HepG2 (cell line): ENCODE measurements around the gene TMEM33. TPM values are rescaled to one million over a fixed set of nuclear protein-coding genes. Genes with fewer than 3 reads are reported as not detected.

ENCODE experiments used
- BCL3 ChIP-seq: sonication (generic); formaldehyde crosslinking; IDR thresholded peaks from 2 replicates; pipeline ENCODE4 v1.5.1; 2020; ENCODE audit warnings: mild to moderate bottlenecking, missing genetic modification reagents, moderate library complexity
- DMAP1 ChIP-seq: IDR thresholded peaks from 2 replicates; pipeline ENCODE4 v1.6.1; 2016
- DNMT3B ChIP-seq: conservative IDR thresholded peaks from 2 replicates; pipeline ENCODE4 v1.6.1; 2016; ENCODE audit warnings: missing biosample characterization, control low read depth
- FOSL2 ChIP-seq: sonication (generic); formaldehyde crosslinking; IDR thresholded peaks from 2 replicates; pipeline ENCODE4 v1.4.0; 2020; ENCODE audit warnings: missing genetic modification reagents
- FOXA3 ChIP-seq: IDR thresholded peaks from 2 replicates; pipeline ENCODE4 v1.6.1; 2016; ENCODE audit warnings: missing genetic modification reagents, missing compliant biosample characterization
- MNT ChIP-seq: fragments of 450-650 bp; IDR thresholded peaks from 2 replicates; pipeline ENCODE4 v1.6.1; 2016
- SP4 ChIP-seq: sonication (generic); formaldehyde crosslinking; IDR thresholded peaks from 2 replicates; pipeline ENCODE4 v1.8.1; 2023; ENCODE audit warnings: mild to moderate bottlenecking, missing genetic modification reagents
- TFDP1 ChIP-seq: IDR thresholded peaks from 2 replicates; pipeline ENCODE4 v1.6.1; 2016; ENCODE audit warnings: missing compliant biosample characterization, missing genetic modification reagents, borderline replicate concordance
- ZNF143 ChIP-seq: sonication (generic); formaldehyde crosslinking; IDR thresholded peaks from 2 replicates; pipeline ENCODE4 v1.4.0; 2020; ENCODE audit warnings: missing genetic modification reagents
- ZNF282 ChIP-seq: fragments of 450-650 bp; IDR thresholded peaks from 2 replicates; pipeline ENCODE4 v1.6.1; 2018; ENCODE audit not compliant: partially characterized antibody
- ZNF343 ChIP-seq: sonication (generic); formaldehyde crosslinking; IDR thresholded peaks from 2 replicates; pipeline ENCODE4 v1.4.0; 2020; ENCODE audit warnings: mild to moderate bottlenecking, missing genetic modification reagents
- ZSCAN25 ChIP-seq: sonication (generic); formaldehyde crosslinking; IDR thresholded peaks from 2 replicates; pipeline ENCODE4 v1.8.0; 2022; ENCODE audit warnings: mild to moderate bottlenecking, missing genetic modification reagents
- polyA plus RNA-seq, 8 experiments: library from polyadenylated mRNA; depleted of rRNA in 3 of 8; stranded (reverse) in 7 of 8; unstranded in 1 of 8; fragments of >200 nt; fragmentation: Illumina TruSeq in 4 of 8; extraction: Trizol in 4 of 8; gene quantifications; 2 replicates each; pipeline versions ENCODE4 v1.2.1 to v1.2.3, GENCODE V29; 2011 to 2016; ENCODE audit warnings: low read depth in 4 of 8, missing spikeins in 1 of 8, mixed read lengths in 1 of 8; ENCODE audit not compliant: insufficient read depth in 1 of 8
- total RNA-seq, 5 experiments: library from RNA; depleted of rRNA; stranded (reverse); fragments of >200 nt; fragmentation: Illumina TruSeq; extraction: Trizol; gene quantifications; 2 replicates each; pipeline ENCODE4 v1.2.3, GENCODE V29; 2016; ENCODE audit warnings: low read depth in 1 of 5
- TF ChIP-seq, protein P1 (sequence below): IDR thresholded peaks from 2 replicates; pipeline ENCODE4 v1.6.1; 2012; ENCODE audit warnings: inconsistent platforms
- TF ChIP-seq, protein P2 (sequence below): IDR thresholded peaks from 2 replicates; pipeline ENCODE4 v1.4.0; 2020; ENCODE audit warnings: mild to moderate bottlenecking, missing genetic modification reagents
- TF ChIP-seq, protein P3 (sequence below), 2 experiments: sonication (generic) in 1 of 2; formaldehyde crosslinking in 1 of 2; IDR thresholded peaks; 2 replicates each; pipeline versions ENCODE4 v1.5.1 to v1.6.1; 2011 to 2020; ENCODE audit warnings: borderline replicate concordance in 1 of 2, low read depth in 1 of 2, low read length in 1 of 2, mild to moderate bottlenecking in 1 of 2, missing genetic modification reagents in 1 of 2, moderate library complexity in 1 of 2

TMEM33 gene
- total and polyA plus RNA-seq, 2 of the 13 experiments (the other 11 are each of a cell fraction or from before 2014, with no cell fraction given) = 36.1 to 66.6 TPM

- TF ChIP-seq TFDP1 (CRISPR knock-in tag) (peak; percentile 23; the same call in 1 of the 2 replicates), SP4 (CRISPR knock-in tag) (no peak), ZNF343 (CRISPR knock-in tag) (no peak; the same call in 1 of the 2 replicates), ZSCAN25 (CRISPR knock-in tag) (no peak), DNMT3B (0 out of 2 replicates have a peak, but pooled peaks have one; percentile 68), BCL3 (no peak), FOXA3 (CRISPR knock-in tag) (0 out of 2 replicates have a peak, but pooled peaks have one; percentile 38), DMAP1 (CRISPR knock-in tag) (peak; percentile 14; the same call in 1 of the 2 replicates), ZNF282 (no peak), FOSL2 (CRISPR knock-in tag) (peak; percentile 57), MNT (peak; percentile 99), ZNF143 (CRISPR knock-in tag) (no peak)
- TF ChIP-seq, protein P1, sequence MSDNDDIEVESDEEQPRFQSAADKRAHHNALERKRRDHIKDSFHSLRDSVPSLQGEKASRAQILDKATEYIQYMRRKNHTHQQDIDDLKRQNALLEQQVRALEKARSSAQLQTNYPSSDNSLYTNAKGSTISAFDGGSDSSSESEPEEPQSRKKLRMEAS = peak; percentile 89
- TF ChIP-seq, protein P2, sequence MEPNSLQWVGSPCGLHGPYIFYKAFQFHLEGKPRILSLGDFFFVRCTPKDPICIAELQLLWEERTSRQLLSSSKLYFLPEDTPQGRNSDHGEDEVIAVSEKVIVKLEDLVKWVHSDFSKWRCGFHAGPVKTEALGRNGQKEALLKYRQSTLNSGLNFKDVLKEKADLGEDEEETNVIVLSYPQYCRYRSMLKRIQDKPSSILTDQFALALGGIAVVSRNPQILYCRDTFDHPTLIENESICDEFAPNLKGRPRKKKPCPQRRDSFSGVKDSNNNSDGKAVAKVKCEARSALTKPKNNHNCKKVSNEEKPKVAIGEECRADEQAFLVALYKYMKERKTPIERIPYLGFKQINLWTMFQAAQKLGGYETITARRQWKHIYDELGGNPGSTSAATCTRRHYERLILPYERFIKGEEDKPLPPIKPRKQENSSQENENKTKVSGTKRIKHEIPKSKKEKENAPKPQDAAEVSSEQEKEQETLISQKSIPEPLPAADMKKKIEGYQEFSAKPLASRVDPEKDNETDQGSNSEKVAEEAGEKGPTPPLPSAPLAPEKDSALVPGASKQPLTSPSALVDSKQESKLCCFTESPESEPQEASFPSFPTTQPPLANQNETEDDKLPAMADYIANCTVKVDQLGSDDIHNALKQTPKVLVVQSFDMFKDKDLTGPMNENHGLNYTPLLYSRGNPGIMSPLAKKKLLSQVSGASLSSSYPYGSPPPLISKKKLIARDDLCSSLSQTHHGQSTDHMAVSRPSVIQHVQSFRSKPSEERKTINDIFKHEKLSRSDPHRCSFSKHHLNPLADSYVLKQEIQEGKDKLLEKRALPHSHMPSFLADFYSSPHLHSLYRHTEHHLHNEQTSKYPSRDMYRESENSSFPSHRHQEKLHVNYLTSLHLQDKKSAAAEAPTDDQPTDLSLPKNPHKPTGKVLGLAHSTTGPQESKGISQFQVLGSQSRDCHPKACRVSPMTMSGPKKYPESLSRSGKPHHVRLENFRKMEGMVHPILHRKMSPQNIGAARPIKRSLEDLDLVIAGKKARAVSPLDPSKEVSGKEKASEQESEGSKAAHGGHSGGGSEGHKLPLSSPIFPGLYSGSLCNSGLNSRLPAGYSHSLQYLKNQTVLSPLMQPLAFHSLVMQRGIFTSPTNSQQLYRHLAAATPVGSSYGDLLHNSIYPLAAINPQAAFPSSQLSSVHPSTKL (CRISPR knock-in tag) = peak; percentile 11; the same call in 1 of the 2 replicates
- TF ChIP-seq, protein P3, sequence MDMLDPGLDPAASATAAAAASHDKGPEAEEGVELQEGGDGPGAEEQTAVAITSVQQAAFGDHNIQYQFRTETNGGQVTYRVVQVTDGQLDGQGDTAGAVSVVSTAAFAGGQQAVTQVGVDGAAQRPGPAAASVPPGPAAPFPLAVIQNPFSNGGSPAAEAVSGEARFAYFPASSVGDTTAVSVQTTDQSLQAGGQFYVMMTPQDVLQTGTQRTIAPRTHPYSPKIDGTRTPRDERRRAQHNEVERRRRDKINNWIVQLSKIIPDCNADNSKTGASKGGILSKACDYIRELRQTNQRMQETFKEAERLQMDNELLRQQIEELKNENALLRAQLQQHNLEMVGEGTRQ (IDR thresholded peaks at IDR 0.05; ENCODE audit: low read depth, low read length) = peak; percentile 70
- TF ChIP-seq, protein P3 (CRISPR knock-in tag; IDR thresholded peaks at IDR 0.05; ENCODE audit: borderline replicate concordance) = no peak; the same call in 1 of the 2 replicates
These were observed 408 bp downstream of the TMEM33 start (continued) for GRCh38 chr4:41935652-41936021.
